Measurements from ENCODE around the gene KIF14.
"Not testable (repeated sequence)": the region's sequence is repeated elsewhere in the genome, so short reads cannot be mapped to it uniquely, and the experiment has no call there.

The KIF14 gene

DNA sequence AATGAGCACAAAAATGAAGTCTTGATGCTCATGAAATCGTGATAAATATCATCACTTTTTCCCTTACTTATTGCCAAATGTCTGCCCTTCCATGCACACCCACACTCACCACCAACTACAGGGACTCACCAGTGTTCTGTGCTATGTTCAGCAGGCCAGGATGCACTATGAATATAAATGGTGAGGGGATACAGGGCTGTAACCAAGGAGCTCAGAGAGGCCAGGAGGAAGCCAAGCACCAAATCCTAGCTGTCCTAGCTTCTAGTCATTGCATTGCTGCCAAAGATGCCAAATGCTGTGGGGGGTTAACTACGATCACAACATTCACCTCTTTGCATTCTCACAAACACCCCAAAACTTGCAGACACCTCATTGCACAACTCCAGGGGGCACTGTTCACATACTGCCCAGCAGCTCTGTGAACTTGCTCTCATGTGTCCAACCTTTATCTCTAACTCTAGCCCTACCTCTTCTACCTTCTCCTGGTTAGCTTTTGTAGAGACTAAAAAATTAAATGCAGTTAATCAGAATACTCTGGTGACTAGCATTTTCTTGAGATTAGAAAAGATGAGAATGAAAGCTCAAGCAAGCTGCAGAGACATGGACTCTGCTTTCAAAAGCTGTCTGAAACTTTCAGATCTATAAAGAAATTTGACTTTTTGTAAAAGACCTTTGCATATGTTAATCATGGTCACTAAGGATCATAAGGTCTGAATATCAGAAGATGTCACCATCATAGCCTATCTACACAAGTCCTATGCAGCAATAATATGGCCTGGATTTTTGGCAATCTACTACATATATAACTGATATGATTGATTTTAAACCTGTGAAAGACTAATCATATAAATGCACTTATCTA lies 13.9 kb upstream of the KIF14 start:
- DNase-seq (ENCODE audit: low read depth, low spot score), result no peak
- no peak overlapping the region for H3K4me3 ChIP-seq (ENCODE audit: low read length)

GRCh38 chr1:200631375-200631774 lies 10.8 kb upstream of the KIF14 start:
- no peak for DNase-seq (ENCODE audit: low read depth, low spot score)
- H3K4me3 ChIP-seq (ENCODE audit: low read length), result no peak overlapping the region

DNA sequence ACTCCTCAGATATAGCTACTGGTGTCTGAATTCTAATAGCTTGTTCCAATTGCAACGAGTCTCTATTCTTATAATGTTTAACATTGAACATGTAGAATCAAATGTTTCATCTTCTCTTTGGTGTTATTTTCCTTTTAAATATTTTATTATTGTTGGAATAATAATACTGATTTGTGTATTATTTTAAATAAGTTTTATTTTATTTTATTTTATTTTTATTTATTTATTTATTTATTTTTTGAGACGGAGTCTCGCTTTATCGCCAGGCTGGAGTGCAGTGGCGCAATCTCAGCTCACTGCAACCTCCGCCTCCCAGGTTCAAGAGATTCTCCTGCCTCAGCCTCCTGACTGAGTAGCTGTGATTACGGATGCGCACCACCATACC lies 10.0 kb upstream of the KIF14 start:
- not testable (repeated sequence) for H3K4me3 ChIP-seq (ENCODE audit: low read length); DNase-seq (ENCODE audit: low read depth, low spot score)

GRCh38 chr1:200629876-200630514 lies 9.4 kb upstream of the KIF14 start:
- DNase-seq (ENCODE audit: low read depth, low spot score), result no peak
- no peak overlapping the region for H3K4me3 ChIP-seq (ENCODE audit: low read length)

- DNase-seq (ENCODE audit: low read depth, low spot score), result peak; percentile 33
- H3K4me3 ChIP-seq (ENCODE audit: low read length), result no peak overlapping the region
These were observed 7.8 kb upstream of the KIF14 start for GRCh38 chr1:200628223-200628881.

DNA sequence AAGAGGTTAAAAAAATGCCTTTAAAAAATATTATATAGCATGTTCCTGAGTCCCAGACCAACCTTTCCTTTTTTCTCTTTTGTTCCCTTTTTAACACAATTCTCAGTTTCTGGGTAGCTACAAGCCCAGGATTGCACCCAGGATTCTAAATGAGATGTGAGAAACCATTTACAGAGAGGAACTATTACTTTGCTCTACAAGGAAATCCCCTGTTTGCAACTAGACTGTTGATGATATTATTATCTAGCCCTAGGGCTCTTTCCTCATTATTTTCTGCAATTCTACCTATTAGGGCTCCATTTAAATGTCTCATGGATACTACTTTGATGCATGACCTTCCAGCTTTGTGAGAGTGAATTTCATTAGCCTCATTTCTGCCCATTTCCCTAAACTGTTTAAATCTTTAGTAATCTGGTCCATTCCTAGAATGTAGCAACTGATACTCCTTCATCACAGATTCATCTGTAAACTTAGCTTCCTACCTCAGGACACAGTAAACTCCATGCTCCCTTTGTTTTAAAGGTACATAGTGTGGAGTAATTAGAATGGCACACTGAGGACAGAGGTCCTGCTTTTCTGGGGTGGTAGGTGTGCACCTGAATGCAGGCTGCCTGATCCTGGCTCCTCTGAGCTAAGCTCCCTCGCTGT lies 7.1 kb upstream of the KIF14 start:
- DNase-seq (ENCODE audit: low read depth, low spot score), result no peak
- no peak overlapping the region for H3K4me3 ChIP-seq (ENCODE audit: low read length)

DNA sequence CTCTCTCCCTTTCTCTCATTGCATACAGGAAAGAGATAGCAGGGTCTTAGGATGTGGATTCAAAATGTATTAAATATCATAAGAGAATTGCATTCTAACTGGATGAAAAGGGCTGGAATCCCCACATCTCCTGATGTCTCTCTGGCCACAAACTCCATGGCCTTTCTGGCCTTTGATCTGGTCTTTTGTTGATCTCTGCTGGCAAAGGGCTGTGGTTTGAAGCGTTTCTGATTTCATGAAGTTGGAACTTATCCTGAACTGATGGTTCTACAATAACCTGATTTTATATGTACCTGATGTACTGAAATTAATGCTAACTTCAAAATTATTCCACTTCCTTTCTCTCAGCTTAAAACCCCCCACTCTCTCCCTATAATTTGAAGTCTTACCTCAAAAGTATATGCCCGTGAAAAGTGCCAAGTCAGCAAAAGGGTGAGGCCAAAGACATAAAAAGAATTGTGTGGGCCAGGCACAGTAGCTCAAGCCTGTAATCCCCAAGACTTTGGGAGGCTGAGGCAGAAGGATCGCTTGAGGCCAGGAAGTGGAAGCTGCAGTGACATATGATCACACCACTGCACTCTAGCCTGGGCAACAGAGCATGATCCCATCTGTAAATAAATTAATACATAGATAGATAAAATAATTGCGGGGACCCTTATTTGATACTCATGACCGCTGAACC lies 6.4 kb upstream of the KIF14 start:
- no peak for DNase-seq (ENCODE audit: low read depth, low spot score)

DNA sequence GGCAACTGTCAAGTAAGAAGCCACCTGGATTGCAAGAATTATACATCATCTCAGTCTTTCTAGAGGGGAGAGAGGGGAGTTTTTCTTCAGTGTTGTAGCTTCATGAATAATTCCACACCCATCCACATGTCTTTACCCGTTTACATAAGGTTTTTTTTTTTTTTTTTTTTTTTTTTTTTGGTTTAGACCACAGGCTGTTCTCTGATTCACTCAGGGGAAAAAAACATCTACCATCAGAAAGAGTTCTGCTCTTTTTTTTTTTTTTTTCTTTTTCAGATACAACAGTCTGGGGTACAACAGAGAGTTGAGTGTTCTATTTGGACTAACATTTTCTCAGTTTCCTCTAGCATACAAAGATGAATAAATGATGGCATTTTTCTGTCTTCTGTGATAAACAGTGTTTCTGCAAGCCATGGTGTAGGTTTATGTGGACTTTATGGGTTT lies 4.9 kb upstream of the KIF14 start:
- no peak overlapping the region for H3K4me3 ChIP-seq (ENCODE audit: low read length)

More for the DNA sequence above, 6.4 kb upstream of the KIF14 start:
- no peak overlapping the region for H3K4me3 ChIP-seq (ENCODE audit: low read length)

DNA sequence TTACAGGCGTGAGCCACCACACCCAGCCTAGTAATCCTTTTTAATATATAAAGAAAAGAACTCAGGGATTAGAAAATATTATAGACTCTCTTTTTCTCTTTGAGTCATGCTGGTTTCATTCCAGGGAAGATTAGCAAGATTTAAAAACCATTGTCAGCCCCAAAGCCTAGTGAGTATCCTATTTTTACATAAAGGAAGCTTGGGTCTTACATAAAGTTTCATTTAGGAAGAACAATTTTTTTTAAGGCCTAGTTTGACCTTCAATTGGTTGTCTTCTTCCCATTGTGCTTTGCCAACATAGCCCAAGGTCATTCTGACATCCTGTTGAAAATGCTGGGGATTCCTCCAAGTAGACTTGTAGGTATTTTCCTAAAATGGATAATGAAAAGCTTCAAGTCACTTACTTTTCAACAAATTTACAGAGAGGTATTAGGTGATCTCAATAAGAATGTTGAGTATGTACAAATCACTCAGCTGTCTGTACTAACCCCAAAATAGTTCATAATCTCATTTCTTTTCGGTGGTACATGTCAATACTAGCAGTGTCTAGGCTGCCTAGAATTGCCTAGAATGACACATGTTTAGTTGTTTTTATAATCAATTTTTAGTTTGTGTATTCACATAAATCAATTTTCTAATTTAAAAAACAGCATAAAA lies 4.3 kb upstream of the KIF14 start:
- no peak overlapping the region for H3K4me3 ChIP-seq (ENCODE audit: low read length)
- DNase-seq (ENCODE audit: low read depth, low spot score), result no peak

More for the DNA sequence above, 4.9 kb upstream of the KIF14 start:
- peak; percentile 31 for DNase-seq (ENCODE audit: low read depth, low spot score)

GRCh38 chr1:200619894-200620272 lies 668 bp downstream of the KIF14 start:
- H3K4me3 ChIP-seq (ENCODE audit: low read length), result peak overlapping the region; percentile 85
- no peak for DNase-seq (ENCODE audit: low read depth, low spot score)

DNA sequence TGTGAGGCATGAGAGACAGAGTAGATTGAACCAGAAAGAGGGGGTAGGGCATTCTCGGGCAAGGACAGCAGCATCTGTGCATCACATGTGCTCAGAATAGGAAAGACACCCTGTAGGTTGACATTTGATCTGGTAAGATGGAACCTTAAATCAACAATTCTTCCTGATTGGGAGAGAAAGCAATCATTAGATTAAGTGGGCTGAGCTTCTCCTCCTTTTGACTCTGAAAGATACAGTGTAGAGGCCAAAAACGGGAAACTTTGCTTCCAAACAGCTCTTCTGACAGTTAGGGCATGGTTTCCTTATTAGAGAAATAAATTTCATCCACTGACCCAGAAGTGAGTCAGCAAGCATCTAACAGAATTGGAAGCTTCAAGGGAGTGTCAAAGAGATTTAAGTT lies 9.7 kb downstream of the KIF14 start:
- no peak overlapping the region for H3K4me3 ChIP-seq (ENCODE audit: low read length)
- DNase-seq (ENCODE audit: low read depth, low spot score), result no peak

GRCh38 chr1:200602632-200603031 lies 17.9 kb downstream of the KIF14 start:
- H3K4me3 ChIP-seq (ENCODE audit: low read length), result no peak overlapping the region
- DNase-seq (ENCODE audit: low read depth, low spot score), result no peak

DNA sequence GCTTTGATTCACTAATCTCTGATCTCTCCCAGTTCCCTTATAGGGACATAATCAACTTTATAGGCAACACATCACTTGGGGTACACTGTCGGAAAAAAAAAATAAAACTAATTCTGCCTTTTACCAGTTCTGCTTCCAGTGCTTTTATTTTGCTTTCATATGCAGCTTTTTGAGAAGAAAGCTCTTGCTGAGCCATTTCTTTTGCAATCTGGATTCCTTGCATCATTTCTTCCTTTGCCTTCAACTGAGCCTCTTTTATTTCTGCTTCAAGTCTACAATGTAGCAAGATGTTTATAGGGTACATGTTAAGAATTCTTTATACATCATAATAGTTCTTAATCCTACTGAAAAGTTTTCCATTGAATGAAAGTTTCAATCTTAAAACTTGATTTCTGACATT lies 30.6 kb downstream of the KIF14 start:
- no peak overlapping the region for H3K4me3 ChIP-seq (ENCODE audit: low read length)
- DNase-seq (ENCODE audit: low read depth, low spot score), result no peak

DNA sequence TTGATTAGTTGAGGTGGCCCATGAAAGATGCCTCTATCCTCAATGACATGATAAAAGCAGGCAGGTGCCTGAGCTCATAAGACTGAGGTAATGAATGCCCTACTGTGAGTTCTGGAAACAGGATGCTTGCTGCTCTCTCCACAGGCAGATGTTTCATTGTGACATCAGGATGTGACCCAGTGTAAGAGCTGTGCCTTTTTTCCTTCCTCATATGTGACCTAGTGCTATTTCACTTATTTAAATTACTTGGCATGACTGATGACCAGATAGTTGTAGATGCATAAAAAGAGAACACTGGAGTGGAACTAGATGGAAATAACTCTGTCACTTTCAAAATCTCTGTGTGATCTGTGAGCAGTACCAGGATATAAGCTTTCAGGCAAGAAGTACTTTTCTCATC lies 31.9 kb downstream of the KIF14 start:
- no peak overlapping the region for H3K4me3 ChIP-seq (ENCODE audit: low read length)
- DNase-seq (ENCODE audit: low read depth, low spot score), result no peak

DNA sequence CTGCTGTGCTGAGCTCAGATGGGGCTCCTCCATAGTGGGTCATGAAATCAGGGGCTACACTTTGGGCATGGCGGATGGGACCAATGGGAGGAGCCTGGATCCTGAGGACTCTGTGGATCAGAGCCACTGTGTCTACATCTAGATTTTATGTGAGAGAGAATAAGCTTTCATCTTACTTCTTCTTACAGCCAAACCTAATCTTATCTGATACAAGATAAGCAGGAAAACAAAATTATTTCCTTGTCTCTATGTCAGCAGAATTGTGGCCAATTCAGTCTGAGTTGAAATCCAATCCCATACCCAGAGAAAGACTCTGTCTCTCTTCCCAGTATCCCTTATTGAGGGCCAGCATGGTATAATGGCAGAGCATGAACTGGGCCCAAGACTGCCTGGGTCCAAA lies 56.2 kb downstream of the KIF14 start:
- H3K4me3 ChIP-seq (ENCODE audit: low read length), result no peak overlapping the region
- DNase-seq (ENCODE audit: low read depth, low spot score), result no peak

DNA sequence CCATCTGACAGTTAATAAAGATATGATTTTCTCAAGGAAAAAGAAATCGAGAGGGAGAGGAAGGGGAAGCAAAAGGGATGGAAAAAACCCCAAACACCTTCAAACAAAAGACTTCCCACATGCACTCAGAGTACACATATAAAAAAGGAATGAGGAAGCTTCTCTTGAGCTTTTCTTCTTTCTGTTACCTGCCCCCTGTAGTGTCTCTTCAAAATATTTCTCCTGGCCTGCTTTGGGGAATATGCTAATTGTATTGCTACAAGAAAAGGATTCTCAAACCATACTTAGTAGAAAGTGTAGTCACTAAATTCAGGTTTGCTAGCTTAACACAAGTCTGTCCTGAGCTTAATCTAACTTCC lies 58.7 kb downstream of the KIF14 start:
- H3K4me3 ChIP-seq (ENCODE audit: low read length), result no peak overlapping the region
- no peak for DNase-seq (ENCODE audit: low read depth, low spot score)

DNA sequence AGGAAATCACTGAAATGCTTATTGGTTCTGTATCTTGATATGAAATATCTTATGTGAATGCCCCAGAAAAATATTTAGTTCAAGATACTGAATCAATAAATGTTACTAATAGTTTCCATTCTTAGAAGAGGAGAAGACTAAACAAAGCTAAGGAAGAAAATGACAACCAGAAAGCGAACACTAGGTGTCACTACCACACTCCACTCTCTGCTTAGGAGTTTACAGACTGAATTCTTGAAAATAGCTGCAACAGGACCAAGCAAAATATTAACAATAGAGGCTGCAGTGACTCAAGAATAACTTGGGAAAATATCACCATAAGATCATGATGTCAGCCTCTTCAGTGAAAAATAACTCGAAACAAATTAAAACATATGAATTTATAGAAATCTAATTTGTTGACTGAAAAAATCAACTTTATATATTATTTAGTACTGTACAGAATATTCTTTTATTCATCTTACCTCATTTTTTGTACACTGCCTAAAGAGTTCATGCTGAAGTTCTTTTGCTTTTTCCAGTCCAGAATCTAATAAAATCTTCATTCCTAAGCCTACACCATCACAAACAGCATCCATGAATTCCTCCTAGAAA lies 61.6 kb downstream of the KIF14 start:
- H3K4me3 ChIP-seq (ENCODE audit: low read length), result no peak overlapping the region
- DNase-seq (ENCODE audit: low read depth, low spot score), result peak; percentile 37

DNA sequence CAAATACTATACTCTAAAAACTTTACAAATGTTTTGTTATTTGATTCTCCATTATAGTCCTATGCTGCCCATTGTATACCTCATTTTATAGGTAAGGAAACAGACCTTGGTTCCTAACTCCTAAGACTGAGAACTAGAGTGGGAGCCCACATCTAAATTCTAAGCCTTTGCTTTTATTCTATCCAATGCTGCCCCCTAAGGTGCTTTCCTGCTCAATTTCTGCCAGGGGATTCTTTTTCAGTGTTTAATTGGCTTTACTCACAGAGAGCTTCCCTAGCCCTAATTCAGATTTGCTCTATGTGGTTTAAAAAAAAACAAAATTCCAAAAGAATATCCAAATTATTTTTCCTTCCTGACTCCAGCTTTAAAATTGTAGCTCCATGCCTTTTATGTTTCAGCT lies 64.5 kb downstream of the KIF14 start:
- no peak overlapping the region for H3K4me3 ChIP-seq (ENCODE audit: low read length)
- DNase-seq (ENCODE audit: low read depth, low spot score), result no peak
